ENCODE data around the gene PSMB5.
"Not testable (repeated sequence)": the region's sequence is repeated elsewhere in the genome, so short reads cannot be mapped to it uniquely, and the experiment has no call there.

PSMB5 gene

DNA sequence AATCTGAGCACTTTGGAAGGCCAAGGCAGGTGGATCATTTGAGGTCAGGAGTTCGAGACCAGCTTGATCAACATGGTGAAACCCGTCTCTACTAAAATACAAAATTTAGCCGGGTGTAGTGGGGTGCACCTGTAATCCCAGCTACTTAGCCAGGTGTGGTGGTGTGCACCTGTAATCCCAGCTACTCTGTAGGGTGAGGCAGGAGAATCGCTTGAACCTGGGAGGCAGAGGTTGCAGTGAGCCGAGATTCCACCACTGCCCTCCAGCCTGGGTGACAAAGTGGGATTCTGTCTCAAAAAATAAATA, 21.0 kb downstream of the PSMB5 start:
- DNase-seq (ENCODE audit: low read depth), result not testable (repeated sequence)

DNA sequence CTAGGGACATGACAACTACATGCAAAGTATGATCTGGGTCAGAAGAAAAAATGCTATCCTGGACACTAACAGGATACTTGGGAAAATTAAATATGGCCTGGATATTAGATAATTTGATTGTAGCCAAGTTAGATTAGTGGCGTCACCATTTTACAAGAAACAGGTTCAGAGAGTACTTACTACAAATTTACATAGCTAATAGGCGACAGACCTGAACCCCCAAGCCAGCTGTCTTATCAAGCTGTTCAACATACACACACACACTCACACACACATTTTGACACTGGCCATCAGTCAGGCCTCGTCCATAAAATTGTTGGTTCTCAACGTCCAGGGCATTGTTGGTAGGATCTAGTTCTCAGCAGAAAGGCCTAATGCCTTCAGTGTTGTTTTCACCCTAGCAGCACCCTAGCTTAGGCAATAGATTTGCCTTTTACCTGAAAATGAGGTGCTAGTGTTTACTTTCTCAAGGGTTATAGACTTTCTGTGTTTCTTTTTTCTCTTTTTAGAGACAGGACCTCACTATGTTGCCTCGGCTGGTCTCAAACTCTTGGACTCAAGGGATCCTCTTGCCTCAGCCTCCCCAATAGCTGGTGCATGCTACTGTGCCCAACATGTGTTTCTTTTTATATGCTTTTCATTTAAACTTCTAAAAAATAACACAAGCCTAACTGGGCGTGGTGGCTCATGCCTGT, 21.5 kb downstream of the PSMB5 start:
- DNase-seq (ENCODE audit: low read depth), result no peak

DNA sequence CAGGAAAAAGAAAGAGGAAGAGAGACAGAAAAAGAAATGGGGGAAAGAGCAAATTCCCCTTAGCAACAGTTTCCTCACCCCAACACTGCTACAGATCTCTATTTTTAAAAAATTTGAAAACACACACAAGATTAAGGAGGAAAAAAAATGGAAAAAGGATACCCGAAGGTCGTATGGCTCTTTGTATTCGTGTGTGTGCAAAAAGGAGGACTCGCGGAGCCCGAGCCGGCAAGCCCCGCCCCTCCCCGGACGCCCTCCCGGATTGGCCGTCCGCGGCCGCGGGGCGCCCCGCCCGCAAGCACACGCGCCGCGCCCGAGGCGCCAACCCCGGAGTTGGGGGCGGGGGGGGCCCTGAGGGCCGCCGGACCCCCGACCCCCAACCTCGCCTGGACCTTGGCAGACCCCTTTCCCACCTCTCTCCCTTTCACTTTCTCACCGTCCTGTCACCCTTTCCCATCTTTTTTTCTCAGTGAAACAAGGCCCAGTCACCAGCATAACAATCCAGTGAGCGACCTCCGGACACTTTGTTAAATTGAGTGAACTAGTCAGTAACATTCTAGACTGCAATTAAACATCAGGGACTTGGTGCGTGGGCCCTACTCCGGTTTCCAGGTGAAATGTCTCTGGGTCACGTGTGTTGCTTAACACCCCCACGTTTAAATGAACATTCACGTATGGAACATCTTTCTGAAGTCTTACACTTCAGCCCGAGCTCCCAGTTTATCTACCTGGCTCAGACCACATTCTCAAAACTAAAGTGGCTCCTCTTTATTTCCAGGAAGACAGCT, 24.6 kb downstream of the PSMB5 start, which contains the start of gene C14orf93:
C14orf93 (minus strand) TSS at position 205 of the 788 bp plus-strand sequence. CDS start 11,120 bp downstream, outside the sequence.
- peak; percentile 32 for DNase-seq (ENCODE audit: low read depth)

DNA sequence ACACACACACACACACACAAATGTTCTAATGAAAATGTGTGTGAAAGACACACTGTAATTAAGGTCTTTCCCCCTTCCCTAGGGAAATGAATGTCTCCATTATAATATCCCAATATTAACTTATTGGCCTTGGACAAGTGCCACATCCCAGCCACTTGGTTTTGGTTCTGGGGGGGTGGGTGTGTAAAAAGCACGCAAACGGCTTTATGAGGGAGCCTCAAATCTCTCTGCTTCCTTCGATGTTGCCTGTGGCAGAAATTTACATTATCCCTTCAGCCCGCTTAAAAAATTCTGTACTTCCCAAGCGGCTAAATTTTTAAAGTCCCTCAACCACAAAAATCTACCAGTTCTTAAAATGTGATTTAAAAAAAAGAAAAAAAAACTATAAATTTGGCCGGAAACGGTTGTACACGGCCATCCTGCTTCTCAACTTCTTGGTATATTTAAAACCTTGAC, 25.2 kb downstream of the PSMB5 start:
- DNase-seq (ENCODE audit: low read depth), result no peak

DNA sequence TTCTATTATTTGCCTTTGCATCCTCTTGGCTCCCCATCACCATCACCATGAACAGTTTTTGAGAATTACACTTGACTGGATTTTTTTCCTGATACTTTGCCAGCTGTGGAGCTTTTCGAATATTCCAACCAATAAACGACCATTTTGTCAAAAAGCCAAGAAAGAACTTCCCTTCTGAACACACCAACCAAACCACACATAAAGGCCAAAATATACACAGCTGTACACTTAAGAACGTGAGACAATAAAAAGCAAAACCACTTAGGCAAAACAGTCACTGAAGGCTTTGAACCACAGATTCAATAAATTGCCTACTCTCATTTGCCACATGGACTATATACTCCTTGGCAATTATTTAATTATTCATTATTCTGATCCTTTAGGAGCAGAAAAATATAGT, 25.9 kb downstream of the PSMB5 start:
- no peak for DNase-seq (ENCODE audit: low read depth)

DNA sequence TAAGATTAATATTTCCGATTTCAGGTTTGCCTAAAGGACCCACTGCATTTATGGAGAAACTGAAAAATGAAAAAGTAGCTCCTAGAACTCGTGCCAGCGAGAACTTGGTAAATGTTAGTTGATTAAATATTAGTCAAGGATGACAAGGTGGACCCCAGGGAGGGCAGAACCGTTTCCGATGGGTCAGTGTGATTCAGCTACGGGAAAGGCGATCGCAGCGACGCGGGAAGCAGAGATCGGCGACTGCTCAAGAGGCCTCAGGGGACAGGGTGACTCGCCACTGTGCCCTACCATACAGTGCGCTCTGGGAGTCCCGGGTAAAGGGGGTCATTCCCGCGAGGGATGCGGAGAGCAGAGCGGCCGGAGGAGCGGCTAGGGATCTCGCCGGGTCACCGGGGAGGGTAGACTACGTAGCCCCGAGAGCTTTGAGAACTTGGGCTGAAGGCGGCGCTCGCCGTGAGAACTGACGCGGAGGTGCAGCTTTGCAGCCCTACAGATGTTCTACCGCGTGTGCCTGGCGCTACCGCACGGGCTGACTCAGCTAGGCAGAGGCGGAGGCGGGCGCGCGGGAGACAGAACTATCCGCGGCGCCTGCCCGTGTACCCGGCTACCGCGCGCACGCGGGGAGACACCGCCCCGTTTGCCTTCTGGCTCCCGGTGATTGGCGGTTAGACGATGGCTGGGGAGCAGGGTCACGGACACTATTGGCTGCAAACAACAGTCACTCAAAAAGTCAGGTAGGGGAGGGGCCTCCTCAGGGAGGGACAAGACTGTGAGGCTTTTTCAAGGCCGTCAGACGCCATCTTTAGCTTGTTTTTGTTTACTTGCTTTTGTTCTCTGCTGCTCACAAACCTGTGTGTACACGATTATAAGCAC, 27.9 kb downstream of the PSMB5 start:
- DNase-seq (ENCODE audit: low read depth), result peak; percentile 89

DNA sequence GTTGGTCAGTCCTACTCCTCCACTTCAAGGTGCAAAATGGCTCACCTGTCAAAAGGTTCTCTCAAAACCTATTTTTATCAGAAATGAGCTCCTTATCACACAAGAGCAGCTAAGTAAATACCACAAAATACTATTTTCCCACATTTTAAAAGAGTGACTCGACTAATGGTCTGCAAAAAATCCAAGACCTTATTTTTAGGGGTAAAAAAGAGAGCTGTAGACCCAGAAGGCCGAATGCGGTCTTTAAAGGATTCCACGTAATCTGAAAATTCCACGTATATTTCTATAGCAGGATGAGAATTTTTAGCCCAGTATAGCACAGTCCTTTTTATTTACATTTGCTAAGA, 28.5 kb downstream of the PSMB5 start:
- no peak for DNase-seq (ENCODE audit: low read depth)

DNA sequence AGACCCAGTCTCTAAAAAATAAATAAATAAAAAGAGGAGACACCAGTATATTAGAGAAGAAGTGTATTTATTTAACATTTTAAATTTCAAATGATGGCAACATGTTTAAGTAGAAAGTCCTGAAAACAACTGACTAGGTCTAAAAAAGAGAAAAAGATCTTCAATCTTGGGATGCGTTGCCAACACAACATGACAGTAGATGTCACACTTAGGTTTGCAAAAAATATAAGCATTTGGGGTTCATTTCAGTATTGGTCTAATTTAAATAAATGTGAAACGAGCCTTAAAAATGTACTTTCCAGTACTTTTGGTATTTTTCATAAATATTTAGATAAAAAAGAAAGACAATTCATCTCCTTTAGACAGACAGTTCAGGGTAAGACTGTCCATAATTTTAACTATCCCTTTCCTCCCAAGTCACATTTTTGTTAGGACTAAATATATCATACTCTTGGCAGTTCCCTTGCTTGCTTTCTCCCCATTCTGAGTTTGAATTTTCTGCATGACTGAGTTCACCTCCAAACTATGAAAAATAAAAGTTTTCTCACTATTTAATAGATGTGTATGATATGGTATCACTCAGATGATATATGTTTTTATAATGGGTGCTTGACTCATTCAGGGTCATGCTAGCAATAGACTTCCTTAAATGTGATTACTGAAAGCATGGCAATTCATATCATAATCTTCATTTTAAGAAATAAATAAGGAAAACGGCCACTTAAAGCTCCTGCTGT, 29.1 kb downstream of the PSMB5 start:
- no peak for DNase-seq (ENCODE audit: low read depth)

DNA sequence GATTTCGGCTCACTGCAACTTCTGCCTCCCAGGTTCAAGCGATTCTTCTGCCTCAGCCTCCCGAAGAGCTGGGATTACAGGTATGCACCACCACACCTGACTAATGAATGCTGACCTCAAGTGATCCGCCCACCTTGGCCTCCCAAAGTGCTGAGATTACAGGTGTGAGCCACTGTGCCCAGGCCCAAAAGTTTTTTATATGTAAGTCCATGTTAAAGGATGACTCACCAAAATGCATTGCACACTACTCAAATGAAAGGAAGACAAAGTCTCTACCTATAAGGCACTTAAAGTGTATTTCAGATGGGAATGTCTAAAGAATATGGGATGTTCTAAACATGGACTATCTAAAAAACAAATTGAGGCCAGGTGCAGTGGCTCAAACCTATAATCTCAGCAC, 30.4 kb downstream of the PSMB5 start:
- DNase-seq (ENCODE audit: low read depth), result not testable (repeated sequence)

DNA sequence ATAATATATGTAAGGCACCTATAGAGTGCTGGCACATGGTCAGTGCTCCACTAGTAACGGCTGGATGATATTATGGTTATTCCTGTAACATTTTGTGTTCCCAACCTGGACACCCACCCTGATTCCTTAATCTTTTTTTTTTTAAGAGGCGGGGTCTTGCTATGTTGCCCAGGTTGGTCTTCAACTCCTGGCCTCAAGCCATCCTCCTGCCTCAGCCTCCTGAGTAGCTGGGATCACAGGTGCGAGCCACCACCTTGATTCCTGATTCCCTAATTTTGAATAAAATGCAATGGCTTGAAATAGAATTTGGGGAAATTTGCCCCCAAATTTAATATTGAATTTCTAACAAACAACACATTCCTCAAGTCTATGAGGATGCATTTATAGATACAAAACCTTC, 32.1 kb downstream of the PSMB5 start:
- no peak for DNase-seq (ENCODE audit: low read depth)

DNA sequence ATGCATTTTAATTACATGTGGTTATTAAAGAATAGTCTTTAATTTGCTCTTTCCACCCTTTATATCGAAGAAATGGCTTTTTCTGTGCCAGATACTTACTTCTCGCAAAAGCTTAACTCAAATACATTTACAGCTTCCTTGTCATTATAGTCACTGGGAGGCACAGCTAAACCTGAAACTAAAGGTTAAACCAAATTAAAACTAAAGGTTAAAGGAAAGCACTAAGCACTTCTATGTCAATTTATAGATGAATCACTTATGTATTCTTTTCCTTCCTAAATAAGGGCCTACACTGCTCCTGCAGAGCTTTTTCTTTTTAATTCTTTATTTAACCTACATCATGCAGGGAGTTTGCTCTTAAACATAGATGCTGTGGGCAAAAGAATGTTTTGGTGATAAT, 33.8 kb downstream of the PSMB5 start:
- no peak for DNase-seq (ENCODE audit: low read depth)

DNA sequence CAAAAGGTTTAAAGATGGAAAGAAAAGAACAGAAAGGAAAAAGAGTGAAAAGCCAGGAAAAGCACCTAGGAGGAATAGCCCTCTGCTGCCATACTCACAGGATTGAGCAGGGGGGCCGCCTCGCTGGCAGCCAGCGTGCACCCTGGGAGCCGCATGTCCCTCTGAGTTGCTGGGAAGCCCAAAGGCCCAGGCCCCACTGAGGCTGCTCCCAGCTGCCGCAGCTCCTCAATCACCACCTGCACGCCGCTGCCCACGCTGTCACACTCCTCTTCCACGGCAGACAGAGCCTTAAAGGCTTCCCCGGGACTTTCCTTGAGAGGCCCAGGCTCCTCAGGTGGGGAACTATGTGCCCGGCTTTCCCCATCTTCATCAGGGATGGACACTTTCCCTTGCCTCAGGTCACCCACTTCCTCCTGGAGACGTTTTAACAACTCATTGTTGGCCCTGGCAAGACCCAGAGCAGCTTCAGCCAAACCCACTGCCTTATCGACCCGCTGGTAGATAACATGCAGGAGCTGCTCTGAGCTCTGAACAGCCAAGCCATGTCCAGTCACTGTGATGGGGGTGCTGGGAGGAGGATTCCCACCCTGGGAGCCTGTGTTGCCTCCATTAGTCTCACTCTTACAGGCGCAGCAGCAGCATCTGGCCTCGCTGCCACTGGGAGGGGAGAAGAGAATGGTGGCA, 36.2 kb downstream of the PSMB5 start:
- no peak for DNase-seq (ENCODE audit: low read depth)

DNA sequence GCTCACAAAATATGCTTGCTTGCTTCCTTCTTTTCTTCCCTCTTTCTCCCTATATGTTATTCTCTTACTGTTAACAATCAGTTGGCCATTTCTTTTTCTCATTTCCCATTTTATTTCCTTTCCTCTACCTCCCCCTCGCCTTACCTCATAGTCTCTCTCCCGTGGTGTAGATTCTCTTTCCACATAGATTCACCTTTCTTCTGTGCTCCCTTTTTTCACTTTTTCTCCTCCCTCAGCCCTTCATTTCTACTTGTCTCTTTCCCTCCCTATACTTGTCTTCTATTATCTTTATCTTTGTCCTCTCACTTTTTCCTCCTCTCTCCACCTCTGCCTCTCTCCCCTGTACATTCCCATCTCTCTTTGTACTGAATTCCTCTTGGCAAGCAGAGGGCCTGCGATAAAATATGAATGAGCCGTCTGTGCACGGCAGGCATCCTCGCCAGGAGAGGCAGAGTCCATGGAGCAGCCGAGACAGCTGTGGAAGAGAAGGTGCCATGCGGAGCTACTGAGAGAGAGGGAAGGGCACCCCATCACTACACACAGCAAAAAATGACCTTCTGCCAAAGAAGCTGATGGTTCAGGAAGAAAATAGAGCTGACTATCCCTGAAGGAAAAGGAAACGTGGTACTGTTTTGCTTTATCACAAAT, 36.9 kb downstream of the PSMB5 start:
- DNase-seq (ENCODE audit: low read depth), result no peak

DNA sequence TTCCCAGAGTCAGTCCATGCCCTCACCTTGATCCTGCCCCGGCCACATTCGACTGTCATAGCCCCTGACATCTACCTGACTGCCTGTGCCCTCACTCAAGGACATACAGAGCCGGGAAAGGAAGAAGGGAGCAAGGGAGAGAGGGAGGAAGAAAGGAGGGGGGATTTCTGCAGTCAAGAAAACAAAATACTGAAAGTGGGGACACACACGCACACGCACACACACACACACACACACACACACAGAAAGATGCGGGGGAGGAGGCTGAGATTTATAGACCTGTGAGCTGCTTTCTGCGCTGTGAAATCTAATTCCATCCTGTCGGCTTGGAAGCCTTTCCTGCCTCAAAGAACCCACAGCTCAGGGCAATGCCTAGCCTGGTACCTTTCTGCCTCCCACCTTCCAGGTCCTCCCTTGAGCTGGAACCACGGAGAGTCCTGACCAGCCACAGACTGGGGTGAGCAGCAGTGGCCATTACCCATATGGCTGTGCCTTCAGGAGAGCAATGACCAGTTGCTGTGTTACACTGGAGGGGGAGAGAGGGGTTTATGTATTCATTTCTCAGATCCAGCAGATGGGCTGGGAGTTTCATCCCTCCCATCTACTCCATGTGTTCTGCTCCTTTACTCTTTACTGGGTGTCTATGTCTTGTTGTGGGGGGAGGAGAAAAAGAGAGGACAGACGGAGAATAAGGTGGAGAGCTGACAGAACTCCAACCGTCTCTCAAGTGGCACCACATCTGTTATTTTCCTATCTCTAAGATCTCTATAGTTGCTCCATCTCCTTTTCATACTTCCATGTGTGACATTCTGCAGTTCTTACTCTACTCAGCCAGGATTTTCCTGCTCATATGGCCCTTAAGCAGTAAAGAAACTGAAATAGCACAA, 37.7 kb downstream of the PSMB5 start:
- DNase-seq (ENCODE audit: low read depth), result no peak

DNA sequence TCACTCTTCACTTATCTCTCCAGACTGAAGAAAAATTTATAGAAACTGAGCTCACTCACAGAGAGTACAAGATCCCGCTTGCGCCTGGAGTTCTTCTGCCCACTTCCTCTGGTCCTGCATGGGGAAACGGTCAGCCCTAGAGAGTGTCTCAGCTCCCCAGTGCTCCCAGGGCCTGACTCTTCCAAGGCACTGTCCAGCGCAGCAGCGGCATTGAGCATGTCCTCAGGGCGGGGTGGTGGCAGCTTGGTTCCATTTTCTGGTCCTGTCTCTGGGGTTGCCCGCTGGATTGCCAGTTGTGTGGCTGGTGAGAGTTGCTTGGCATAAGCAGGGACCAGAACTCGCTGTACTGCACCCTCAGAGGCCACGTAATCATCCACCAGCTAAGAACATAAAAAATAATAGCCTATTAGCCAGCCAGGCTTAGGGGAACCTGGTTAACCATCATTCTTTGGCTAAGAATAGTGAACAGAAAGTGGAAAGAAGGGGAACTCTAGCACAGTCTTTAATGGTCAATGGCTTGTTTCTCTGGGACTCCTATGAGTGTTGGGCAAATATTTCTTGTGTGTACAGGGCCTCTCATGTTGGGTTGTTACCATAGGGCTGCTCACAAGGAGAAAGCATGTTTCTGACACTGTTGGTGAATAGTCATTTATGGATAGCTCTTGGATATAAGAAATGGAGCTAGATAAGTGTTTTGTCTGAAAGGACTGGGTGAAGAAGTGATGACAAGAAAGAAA, 38.6 kb downstream of the PSMB5 start:
- no peak for DNase-seq (ENCODE audit: low read depth)

DNA sequence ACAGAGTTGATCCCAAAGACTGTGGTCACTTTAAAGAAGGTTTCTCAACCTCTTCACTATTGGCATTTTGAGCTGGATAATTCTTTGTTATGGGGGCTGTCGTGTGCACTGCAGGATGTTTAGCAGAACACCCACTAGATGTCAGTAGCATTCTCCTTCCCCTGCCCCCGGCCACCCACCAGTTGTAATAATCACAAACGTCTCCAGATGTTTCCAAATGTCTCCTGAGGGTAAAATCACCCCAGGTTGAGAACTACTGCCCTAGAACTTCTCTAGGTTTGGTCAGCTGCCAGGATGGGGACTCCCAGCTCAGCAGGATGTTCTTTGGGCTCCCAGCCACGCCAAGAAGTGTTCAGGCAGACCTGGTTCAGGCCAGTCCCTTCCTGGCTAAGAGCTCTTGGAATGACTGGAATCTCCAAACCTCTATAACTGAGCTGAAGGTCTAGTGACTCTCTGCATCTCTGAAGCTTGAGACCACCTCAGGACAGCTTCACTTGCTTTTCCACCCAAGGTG, 39.9 kb downstream of the PSMB5 start:
- no peak for DNase-seq (ENCODE audit: low read depth)

DNA sequence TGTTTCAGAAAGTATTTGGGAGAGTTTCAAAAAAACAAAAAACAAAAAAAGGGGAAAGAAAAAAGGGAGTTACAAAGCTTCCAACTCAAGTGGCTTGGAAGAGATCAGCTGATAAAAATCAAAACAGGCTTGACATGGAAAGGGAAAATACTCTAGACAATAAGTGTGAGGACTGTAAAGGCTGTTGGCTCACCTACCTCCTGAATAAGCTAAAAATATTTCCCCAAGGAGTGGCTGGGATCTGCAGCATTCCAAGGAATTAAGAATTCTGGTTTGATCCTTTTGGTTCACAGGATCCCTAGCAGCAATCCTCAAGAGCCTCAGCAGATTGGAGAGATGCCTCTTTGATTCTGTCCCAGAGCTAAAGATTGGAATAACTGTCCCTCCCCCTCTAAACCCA, 41.2 kb downstream of the PSMB5 start:
- no peak for DNase-seq (ENCODE audit: low read depth)

DNA sequence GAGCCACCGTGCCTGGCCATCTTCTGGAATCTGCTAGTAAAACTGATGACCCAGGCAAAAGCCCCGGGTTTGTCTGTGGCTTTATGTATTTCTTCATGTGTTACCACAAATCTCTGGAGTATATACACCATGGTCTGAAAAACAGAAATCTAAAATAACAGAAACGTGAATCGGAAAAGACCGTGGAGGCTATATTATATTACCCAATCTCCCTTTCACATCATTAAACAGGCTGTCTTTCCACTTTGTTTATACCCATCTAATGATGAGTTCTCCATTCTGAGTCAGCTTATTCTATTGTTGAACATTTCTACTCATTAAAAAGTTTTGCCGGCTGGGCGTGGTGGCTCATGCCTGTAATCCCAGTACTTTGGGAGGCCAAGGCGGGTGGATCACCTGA, 42.8 kb downstream of the PSMB5 start:
- no peak for DNase-seq (ENCODE audit: low read depth)

DNA sequence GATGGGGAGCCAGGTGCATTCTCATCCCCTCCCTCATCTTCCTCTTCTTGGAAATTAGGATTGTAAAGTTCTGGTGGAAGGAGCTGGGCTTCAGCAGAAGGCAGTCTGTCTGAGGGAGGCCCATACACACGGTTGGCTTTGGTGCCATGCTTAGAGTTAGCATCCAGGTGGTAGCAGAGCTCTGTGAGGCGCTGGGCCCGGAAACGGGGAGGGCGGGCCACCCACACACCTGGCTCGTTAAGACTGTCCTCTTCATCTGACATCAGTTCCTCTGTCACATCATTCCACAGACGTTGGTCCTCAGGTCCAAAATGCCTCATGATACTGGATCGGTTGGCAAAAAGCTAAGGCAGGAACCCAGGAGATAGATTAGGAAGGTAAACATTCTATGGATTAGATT, 47.4 kb downstream of the PSMB5 start:
- no peak for DNase-seq (ENCODE audit: low read depth)
